GM18499 (cell line): ENCODE results near the gene CFAP61.
"Not testable (repeated sequence)": the region's sequence is repeated elsewhere in the genome, so short reads cannot be mapped to it uniquely, and the experiment has no call there.

ENCODE experiments used
- ATAC-seq: cut with Tn5 transposase; IDR thresholded peaks from one replicate; pipeline ENCODE4 v1.9.1; 2021; ENCODE audit warnings: moderate number of reproducible peaks; ENCODE audit not compliant: insufficient read depth, unreplicated experiment

The CFAP61 gene, protein sequence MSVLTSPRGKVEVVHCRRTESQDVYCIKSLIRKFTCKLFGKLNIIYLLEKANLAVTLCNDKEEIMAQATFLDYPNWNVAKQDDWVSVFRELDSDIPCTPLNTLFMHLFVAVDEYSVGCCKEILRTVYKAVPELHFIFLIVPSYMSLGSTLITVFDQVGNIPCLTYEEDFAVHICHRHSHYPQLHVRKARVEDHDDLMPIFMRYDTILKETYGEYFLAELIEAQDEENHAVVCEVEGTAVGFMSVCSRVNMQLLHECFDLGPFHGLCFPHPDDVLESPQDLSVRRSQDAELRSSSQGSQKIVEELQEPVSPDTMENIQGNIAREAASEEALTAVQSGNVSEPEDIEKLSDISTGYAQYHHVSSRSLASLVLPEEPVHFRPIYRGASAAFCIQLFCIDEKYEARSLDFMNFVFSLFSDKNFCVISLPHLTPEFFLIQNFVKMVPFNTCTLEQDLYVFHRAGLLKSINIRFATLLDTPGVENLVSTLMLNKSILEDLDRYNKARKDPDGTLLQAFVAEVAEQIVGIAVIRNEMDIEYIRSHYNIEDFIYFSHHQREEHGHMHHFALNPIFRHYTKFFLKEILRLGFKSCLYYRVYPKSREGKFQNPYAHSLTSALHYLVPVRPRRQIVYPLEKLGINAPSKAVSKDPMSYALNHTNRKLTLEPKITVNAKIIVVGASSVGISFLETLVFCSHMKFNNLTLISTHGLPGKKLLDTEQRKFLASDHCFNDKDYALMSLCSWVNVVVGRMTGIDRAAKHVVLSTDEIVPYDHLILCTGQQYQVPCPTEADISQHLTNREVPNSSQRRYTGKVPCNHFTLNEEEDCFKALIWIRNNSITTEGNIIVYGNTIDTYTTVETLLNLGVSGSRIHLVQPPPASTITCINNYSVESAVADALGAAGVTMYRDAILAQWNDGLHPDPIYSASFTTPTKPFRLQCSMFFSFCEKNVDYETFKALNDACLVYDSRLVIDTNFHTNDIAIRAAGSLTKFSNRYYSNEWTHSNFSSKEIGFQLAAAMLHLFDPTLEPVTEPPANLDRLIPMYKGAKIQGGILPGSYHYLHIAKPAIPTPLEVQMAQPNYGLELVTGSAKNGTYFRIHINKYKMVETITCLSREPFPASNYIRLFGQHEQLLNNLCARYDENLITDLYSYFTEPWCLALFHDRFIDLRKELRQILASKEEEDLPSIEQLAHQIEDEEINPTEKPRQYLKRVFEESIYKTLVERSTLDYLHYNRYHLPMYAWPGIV

DNA sequence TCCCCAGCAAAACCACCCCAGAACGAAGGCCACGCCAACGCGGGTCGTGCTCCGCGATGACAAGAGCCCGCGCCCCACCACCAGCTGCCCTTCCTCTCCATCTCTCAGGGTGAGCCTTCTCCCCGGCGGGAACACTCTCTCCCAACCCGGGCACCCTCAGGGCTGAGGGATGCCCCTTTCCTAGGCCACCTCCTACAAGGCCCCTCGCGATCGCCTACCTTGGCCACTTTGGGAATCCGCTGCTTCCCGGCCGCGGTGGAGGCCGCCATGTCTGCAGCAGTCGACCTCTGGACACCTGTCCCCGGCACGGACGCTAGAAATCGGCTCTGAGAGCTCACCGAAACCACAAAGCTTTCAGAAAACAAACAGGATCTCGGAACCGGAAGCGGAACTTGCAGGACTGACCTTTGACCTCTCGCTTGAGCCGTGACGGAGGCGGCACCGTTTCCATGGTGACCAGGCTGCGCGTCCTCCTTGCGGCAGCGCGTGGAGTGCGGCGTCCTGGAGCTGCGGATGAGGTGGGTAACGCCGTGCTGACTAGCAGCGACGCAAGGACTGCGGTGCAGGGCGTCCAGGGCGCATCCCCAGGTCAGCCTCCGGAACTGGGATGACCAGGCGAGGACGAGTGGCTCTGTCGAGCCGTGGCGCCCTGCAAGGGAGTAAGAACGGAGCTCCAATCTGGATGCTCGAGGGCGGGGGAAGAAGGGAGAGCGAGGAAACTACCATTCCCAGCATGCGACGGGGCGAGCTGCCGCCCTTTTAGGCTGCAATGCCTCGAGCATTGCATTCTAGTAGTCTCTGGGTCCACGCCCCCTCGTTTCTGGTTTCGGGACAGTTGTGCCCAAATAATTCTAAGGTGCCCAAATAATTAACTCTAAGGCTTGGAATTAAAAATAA is at the start of gene CFAP61, which contains the start of gene CRNKL1:
CFAP61 (plus strand) TSS at position 459 of the 897 bp plus-strand sequence. CDS start 4,122 bp downstream, outside the sequence.
CRNKL1 (minus strand) TSS at position 393 of the 897 bp plus-strand sequence; CDS start at position 269, 124 bp downstream.
- ATAC-seq = peak; percentile 82

DNA sequence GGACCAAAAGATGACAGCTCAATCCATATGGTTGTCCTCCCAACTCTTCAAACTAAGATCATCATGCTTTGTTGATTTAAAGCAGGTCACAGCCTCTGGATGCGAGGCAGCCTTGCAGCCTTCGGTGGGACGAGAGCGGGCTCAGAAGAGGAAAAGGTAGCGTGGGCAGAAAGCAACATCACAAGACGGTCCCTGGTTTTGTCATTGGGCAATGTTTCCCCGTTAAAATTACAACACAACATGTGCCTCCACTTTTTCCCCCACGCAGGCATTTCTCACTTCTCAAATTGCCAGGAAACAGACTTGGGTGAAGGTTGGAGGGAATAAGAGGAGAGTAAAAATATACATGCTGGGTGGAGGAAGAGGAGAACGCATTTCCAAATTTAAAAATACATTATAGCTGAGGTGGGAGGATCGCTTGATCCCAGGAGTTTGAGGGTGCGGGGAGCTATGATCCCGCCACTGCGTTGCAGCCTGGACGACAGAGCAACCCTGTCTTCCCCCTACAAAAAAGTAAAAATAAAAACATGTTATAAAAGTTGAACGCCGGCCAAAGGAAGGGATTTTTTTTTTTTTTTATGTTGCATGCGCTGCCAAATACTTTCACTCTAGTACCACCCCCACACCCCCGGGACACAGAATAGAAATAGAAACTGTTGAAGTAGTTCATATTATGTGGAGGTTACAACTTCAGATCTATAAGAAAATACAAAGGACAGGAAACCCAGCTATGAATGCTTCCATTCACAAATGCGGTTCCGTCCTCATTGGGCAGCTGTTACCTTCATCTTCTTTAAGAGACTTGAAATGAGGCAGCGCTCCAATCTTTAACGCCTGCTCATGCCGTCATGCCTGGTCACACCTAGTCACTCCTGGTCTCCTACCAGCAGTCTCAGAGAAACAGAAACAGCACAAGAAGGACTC is 49.0 kb upstream of the CFAP61 start:
- no peak for ATAC-seq

GRCh38 chr20:20003955-20004322 is 48.4 kb upstream of the CFAP61 start:
- not testable (repeated sequence) for ATAC-seq

GRCh38 chr20:20005342-20005741 is 47.0 kb upstream of the CFAP61 start:
- no peak for ATAC-seq

- no peak for ATAC-seq
Measured at GRCh38 chr20:20009784-20010253, 42.5 kb upstream of the CFAP61 start.

DNA sequence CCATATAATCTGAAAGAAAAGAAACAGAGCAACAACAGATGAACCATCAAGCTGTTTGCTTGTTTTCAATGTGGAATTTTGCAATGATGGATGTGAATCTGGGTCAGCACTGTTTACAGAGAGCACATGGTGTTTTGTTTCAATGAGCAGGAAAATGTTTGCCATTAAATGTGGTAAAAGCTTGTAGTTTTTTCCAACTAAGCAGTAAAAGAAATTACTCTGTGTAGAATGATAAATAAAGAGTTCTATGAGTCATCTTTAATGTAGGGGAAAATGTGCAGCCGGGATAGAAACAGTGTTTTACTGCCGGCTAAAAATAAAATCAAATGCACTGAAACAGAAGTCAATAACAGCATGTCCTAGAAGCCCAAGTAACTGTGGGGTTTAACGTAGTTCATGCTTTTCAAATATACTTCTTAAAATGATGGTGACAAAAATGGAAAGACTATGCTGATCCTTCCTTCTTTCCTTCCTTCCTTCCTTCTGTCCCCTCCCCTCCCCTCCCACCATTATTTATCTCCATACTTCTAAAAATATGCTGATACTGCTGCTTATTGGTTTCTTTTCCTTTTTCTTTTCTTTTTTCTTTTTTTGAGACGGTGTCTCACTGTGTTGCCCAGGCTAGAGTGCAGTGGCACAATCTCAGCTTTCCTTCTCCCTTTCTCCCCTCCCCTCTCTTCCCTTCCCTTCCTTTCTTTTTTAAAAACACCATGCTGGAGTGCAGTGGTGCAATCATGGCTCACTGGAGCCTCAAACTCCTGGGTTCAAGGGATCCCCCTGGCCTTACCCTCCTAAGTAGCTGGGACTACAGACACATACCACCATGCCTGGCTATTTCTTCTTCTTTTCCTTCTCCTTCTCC is 41.5 kb upstream of the CFAP61 start:
- ATAC-seq = no peak

DNA sequence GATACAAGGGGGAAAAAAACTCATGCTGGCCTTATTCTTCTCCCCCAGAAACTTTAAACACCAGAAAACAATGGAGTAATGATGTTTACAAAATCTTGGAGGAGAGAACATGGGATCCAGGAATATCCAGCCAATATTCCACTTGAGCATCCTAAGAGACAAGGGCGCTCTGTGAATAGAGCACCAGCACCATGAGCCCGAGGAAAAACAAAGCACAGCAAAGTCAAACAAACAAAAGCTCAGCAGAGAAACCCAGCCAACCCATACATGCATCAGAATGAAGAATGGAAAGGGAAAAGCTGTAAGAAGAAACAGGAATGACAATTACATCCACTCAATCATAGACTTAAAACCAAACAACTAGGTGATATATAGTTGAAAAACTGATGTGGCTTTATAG is 39.8 kb upstream of the CFAP61 start:
- ATAC-seq = no peak

DNA sequence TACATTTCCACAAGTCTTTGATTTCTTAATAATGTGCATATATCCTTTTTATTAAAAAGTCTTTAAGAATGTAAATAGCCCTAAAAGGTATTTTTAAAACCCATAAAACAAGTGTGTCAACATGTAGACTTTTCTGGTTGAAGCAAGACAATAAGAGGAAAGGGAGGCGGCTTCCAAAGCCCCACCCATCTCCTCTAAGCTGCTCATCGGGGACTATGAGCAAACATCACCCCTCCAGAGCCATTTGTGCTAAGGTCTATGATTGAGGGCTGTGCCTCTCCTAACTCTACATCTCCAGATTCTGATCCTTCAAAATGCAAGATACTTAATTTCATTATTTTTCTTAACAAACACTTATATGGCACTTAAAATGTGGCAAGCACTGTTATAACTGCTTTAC is 37.7 kb upstream of the CFAP61 start:
- no peak for ATAC-seq

DNA sequence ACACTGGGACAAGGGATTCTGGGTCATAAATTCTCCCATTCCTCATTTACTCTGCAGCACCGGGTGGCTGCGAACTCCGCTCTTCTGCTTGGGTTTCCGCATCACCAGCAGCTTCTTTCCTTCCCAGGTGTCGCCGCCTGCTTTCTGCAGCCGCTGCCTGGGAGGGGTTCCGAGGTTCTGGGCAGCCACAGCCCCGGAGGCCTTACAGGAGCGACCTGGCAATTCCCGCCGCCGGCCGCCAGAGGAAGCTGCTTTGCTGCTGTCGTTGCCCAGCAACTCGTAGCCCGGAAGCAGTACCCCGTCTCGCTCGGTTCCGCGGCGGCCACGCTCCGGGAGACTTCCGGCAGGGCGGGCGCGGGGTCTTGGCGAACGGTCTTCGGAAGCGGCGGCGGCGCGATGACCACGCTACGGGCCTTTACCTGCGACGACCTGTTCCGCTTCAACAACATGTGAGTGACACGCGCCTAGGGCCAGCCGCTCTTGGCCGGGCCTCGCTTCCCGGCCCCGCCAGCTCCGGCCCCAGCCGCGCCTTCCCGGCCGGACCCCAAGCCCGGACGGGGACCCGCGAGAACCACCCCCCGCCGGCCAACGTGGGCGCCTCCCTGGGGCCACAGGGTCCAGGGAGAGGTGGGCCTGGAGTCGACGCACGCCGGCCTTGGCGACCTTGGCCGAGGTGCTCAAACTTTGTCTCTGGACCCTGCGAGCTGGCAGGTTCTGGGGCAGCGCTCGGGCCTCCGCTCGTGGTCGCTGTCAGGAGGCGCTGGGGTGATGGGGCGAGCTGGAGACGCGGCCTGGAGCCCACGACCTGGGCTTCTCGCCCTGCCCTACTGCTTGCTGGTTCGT is 35.1 kb upstream of the CFAP61 start, which contains the start of gene NAA20:
NAA20 (plus strand) TSS at position 362 of the 843 bp plus-strand sequence; CDS start at position 397, 35 bp downstream.
- peak; percentile 92 for ATAC-seq

GRCh38 chr20:20017844-20018185 is 34.5 kb upstream of the CFAP61 start:
- no peak for ATAC-seq

DNA sequence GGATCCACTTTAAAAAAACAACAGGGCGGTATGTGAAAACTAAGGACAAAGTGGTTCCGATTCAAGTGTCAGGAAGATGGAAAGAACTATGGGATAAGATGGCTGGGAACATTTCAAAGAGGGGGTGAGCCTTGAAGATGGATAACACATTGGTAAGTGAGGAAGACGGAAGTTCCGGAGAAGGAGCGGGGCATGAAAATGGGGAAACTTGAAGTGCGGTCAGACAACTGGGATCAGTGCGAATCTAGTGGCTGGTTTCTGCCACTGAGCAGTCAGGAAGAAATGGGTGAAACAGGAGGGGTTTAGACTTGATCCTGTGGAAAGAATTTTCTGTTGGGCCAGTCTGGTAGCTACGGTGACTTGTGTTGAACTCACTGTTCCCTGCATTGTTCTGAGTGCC is 34.0 kb upstream of the CFAP61 start:
- ATAC-seq = no peak

DNA sequence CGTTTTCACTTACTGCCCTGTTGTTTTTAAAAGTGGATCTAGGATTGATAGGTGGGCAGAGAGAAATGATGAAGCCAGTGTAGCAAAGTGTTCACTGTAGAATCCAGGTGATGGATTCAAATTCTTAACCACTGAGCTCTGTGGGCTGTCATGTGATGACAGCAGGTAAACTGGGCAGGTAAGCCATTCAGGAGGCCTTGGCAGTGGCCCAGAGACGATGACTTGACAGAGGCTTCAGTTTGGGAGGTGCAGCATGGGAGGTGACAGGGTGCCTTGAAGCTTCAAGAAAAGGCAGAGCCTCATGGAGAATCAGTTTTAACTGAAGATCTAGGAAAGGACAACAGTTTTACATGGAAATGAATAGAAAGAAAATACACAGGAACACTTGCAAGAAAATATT is 33.2 kb upstream of the CFAP61 start:
- ATAC-seq = no peak

DNA sequence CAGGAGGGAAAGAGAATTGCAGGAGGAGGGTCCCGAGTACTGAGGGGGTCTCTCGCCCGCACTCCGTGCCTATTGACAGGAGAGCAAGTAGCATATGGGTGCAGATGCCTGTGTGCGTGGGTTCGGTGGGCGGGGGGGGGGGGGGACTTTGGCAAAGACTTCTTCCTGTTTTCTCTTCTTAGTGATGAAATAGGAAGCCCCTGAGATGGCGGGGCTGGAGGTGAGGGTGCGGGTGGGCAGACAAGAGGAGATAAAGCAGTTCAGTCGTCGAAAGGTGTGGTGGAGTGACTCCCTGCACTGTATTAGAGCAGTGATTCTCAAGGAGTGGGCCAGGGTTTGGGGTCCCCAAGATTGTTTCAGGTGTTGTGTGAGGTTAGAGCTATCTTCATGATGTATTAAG is 31.4 kb upstream of the CFAP61 start:
- ATAC-seq = no peak

GRCh38 chr20:20021835-20022234 is 30.5 kb upstream of the CFAP61 start:
- ATAC-seq = no peak

DNA sequence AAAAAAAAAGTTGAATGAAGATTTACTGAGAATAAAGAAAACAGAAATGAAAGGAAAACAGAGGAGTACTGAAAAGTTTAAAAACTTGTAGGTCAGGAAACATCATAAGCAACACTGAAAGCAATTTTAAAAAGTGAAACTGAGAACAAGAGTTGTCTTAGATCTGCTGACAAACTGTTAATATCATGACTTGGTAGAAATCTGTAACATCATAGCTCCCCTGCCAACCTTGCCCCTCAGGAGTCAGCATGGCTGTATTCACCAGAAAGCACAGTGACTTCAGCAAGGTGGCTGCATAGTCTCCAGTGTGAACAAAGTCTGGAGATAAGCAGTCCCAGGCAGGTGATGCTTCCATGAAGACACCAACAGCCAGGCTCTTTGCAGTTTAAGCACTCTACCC is 29.8 kb upstream of the CFAP61 start:
- peak; percentile 57 for ATAC-seq

GRCh38 chr20:20023395-20023794 is 28.9 kb upstream of the CFAP61 start:
- no peak for ATAC-seq

- no peak for ATAC-seq
Measured at GRCh38 chr20:20024942-20025341, 27.4 kb upstream of the CFAP61 start.
